ENCODE results near the gene FAH.

The FAH gene

GRCh38 chr15:80233581-80233980 is 80.8 kb downstream of the FAH start:
- TF ChIP-seq CTCF (conservative IDR thresholded peaks at IDR 0.05; ENCODE audit: low read length) = no peak
- DNase-seq (ENCODE audit: low read depth) = no peak
- H3K4me3 ChIP-seq (ENCODE audit: low read length) = no peak overlapping the region

GRCh38 chr15:80234883-80235282 is 82.1 kb downstream of the FAH start:
- DNase-seq (ENCODE audit: low read depth) = peak; percentile 43
- TF ChIP-seq CTCF (conservative IDR thresholded peaks at IDR 0.05; ENCODE audit: low read length) = peak; percentile 63

More at GRCh38 chr15:80234883-80235282, 82.1 kb downstream of the FAH start:
- no peak overlapping the region for H3K4me3 ChIP-seq (ENCODE audit: low read length)
